Activated naive CD8-positive, alpha-beta T cell treated with anti-CD3 and anti-CD28 coated beads, Interleukin-2, amount 10 ng/mL, durations not matched to agents 7 days and 5 days (primary cell): ENCODE measurements around the gene TCERG1. TPM values are rescaled to one million over a fixed set of nuclear protein-coding genes. Genes with fewer than 3 reads are reported as not detected.

Experiments
- ATAC-seq: fragments of 150-1000 bp; cut with Tn5 transposase; one replicate; pipeline ENCODE4 v1.10.0; 2021; ENCODE audit warnings: low read depth, moderate library complexity
- POLR2A ChIA-PET: fragments of 350-600 bp; sonication (Branson Sonifier 250); formaldehyde crosslinking; loops from one replicate; lab custom pipeline; 2021; ENCODE audit warnings: antibody characterized with exemption; lab: Charles Lee
- DNase-seq: peaks from one replicate; pipeline ENCODE4 v3.0.0; 2021
- H3K27ac Mint-ChIP-seq: one replicate; pipeline ENCODE4 v1.8.0; 2022; ENCODE audit warnings: mild to moderate bottlenecking, mixed read lengths
- H3K27me3 Mint-ChIP-seq: one replicate; pipeline ENCODE4 v1.8.0; 2022; ENCODE audit warnings: mild to moderate bottlenecking, moderate library complexity, mixed read lengths
- H3K36me3 Mint-ChIP-seq: one replicate; pipeline ENCODE4 v1.8.0; 2021; ENCODE audit warnings: mild to moderate bottlenecking, mixed read lengths
- H3K4me1 Mint-ChIP-seq: one replicate; pipeline ENCODE4 v1.8.0; 2021; ENCODE audit warnings: mixed read lengths
- H3K4me3 Mint-ChIP-seq: one replicate; pipeline ENCODE4 v1.8.0; 2022; ENCODE audit warnings: mild to moderate bottlenecking, moderate library complexity, mixed read lengths
- H3K9me3 Mint-ChIP-seq: one replicate; pipeline ENCODE4 v1.8.0; 2021; ENCODE audit warnings: mixed read lengths
- total RNA-seq, 2 experiments: library from RNA; stranded (reverse); gene quantifications; one replicate each; pipeline ENCODE4 v1.2.3, GENCODE V29; 2021

Gene TCERG1
- total RNA-seq, result 10 to 100 TPM; 79.9 to 90.2 TPM

DNA sequence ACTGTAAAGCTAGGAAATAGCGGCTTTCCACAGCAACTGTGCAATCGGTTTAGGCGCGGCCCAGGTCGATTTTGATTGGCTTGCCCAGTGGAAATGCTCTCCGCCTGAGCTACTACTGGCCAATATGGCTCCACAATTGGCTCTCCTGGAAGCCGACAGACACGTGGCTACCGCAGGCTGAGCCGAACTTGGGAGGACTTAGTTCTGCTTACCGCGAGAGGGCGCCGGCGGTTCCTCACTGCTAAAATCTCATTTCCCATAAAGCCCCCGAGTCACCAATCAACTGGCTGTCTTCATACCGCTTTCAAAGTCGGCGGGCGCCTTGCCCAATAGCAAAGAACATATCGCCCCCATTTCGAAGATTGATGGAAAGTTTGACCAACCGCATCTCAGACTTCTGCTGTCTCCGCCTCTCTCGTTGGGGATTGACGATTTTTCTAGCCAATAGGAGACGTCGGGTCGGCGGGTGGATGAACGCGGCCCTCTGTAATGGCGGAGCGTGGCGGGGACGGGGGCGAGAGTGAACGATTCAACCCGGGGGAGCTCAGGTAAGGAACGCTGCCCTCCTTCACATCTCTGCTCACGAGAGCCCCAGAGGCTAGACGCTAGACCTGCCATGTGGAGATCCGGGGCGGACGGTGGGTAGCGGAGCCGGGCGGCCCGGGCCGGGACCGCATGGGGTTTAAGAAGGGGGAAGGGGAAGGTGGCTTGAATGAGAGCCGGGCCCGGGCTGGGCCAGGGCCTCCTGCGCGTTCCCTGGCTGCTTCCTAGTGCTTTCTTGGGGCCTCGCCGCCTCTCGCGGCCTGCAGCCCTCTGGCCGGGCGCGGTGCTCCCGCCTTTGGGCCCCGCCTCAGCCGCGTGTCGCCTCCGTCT lies at the start of gene TCERG1:
Gene TCERG1, plus strand, starts transcription at position 473 of the 873 bp plus-strand sequence. Its CDS starts 17 bp downstream, at position 490.
- H3K4me1 Mint-ChIP-seq, result peaks cover 25% of the 10 kb centered on the region
- POLR2A ChIA-PET, result interaction anchor here (1.0 kb wide), 1 partner anchor 265 kb away, joined by 3 read pairs; no protein-coding TSS in a partner anchor
- DNase-seq, result peak; percentile 94

DNA sequence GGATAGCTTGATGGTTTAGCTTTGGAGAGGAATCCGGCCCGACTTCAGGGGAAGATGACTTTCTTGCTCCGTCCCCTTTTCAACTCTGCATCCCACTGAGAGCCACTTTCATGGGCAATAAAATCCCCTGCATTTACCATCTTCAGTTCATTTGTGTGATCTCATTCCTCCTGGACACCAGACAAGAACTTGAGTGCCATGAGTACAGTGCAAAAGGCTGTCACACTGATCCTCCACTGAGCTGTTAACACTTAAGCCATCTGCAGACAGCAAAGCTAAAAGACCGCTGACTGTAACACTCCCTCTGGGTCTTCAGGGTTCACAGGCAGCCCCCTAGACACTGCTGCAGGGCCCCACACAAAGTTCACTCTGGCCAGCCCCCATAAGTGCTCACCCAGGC lies 48.3 kb upstream of the TCERG1 start:
- POLR2A ChIA-PET, result no interaction called here
- Mint-ChIP-seq H3K27me3 (peaks cover 28% of the 10 kb centered on the region), H3K4me1 (peaks cover 4% of the 10 kb centered on the region), H3K9me3 (no peaks in the 10 kb centered on the region), H3K36me3 (peaks cover 2% of the 10 kb centered on the region), H3K4me3 (no peak overlapping the region), H3K27ac (no peak overlapping the region)
- ATAC-seq (no peak), DNase-seq (no peak)

More for the DNA sequence above, at the start of gene TCERG1:
- peak; percentile 94 for ATAC-seq
- Mint-ChIP-seq H3K9me3 (no peaks in the 10 kb centered on the region), H3K4me3 (peak within 1 kb of the TSS; percentile 98), H3K27me3 (no peaks in the 10 kb centered on the region), H3K36me3 (peaks cover 5% of the 10 kb centered on the region), H3K27ac (peak within 1 kb of the TSS; percentile 99)

DNA sequence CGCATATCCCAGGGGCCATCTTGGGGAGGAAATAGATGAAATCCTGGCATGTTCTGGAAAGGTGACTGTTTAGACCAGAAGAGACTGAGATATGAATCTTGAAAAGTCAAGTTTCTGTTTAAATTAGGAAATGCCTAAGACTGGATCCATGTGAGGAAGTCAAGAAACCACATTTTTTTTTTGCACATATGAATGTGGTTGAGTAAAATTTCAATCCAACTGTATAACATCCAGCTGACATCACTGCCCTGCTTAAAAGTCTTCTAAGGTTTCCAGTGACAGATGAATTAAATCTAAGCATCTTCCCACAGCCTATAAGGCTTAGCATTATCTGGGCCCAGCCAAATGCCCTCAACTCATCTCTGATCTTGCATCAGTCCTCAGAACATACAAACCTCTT lies 47.7 kb upstream of the TCERG1 start:
- H3K27ac Mint-ChIP-seq, result no peak overlapping the region
- POLR2A ChIA-PET, result no interaction called here
- peaks cover 2% of the 10 kb centered on the region for H3K36me3 Mint-ChIP-seq
- no peaks in the 10 kb centered on the region for H3K9me3 Mint-ChIP-seq
- DNase-seq, result no peak
- no peak for ATAC-seq
- no peak overlapping the region for H3K4me3 Mint-ChIP-seq
- H3K27me3 Mint-ChIP-seq, result peaks cover 23% of the 10 kb centered on the region
- peaks cover 4% of the 10 kb centered on the region for H3K4me1 Mint-ChIP-seq

DNA sequence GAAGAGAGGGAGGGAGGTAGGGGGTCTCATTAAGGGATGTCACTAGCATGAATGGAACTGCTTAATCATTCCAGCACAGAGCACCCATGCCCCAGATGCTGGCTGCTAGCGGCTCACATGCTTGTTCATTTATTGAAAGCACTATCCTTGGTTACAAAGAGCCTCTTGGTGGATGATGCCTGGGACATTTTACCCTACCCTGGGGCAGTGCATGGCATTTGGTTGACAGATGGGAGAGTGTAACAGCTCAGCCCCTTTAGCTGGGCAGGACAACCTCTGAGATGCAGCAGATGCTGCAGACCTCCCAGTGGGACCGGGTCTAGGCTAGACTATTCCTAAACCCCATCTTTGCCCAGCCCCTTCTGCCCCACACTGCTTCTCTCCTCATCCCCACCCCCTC lies 46.9 kb upstream of the TCERG1 start:
- ATAC-seq (no peak), DNase-seq (no peak)
- peaks cover 22% of the 10 kb centered on the region for H3K27me3 Mint-ChIP-seq
- POLR2A ChIA-PET, result no interaction called here
- H3K4me3 Mint-ChIP-seq, result no peak overlapping the region
- no peaks in the 10 kb centered on the region for H3K9me3 Mint-ChIP-seq
- peaks cover 4% of the 10 kb centered on the region for H3K4me1 Mint-ChIP-seq
- no peak overlapping the region for H3K27ac Mint-ChIP-seq
- peaks cover 2% of the 10 kb centered on the region for H3K36me3 Mint-ChIP-seq

DNA sequence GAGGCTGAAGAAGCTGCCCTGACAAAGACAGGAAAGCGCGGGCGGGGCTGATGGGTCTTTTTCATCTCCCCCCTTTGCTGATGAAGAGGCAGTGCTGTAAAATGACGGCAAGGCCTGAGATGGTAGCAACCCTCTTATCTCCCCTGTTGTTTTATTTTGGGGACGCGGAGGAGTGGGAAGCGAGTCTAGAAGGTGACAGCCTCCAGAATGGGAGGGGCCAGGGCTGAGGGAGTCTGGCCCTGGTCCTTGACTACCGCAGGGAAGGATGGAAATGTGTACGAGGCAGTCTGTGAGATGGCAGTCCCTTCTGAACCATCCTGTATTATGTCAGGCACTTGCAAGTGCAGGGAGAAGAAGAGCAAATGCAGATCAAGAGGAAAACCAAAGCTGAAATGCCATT lies 46.1 kb upstream of the TCERG1 start:
- POLR2A ChIA-PET, result no interaction called here
- Mint-ChIP-seq H3K36me3 (peaks cover 2% of the 10 kb centered on the region), H3K4me1 (peaks cover 4% of the 10 kb centered on the region), H3K4me3 (no peak overlapping the region), H3K27me3 (peaks cover 23% of the 10 kb centered on the region), H3K9me3 (no peaks in the 10 kb centered on the region), H3K27ac (no peak overlapping the region)
- no peak for DNase-seq
- no peak for ATAC-seq

DNA sequence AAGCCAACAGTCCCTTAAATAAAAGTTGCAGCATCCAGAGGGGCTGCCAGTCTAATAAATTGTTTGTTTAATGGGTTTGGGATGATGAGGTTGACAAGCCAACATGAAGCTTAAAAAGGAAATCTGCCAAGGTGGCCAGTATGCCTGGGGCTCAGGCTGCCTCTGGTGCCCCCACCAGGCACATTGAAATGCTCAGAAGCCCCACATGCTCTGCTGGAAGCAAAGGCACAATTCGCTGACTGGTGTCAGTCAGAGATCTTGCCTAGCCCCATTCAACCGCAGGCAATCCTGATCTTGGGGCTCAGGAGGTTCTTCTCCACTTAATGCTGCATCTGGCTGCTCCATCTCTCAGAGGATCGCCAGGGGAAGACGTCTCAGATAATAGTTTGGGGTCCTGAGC lies 44.2 kb upstream of the TCERG1 start:
- Mint-ChIP-seq H3K27me3 (peaks cover 22% of the 10 kb centered on the region), H3K9me3 (no peaks in the 10 kb centered on the region)

DNA sequence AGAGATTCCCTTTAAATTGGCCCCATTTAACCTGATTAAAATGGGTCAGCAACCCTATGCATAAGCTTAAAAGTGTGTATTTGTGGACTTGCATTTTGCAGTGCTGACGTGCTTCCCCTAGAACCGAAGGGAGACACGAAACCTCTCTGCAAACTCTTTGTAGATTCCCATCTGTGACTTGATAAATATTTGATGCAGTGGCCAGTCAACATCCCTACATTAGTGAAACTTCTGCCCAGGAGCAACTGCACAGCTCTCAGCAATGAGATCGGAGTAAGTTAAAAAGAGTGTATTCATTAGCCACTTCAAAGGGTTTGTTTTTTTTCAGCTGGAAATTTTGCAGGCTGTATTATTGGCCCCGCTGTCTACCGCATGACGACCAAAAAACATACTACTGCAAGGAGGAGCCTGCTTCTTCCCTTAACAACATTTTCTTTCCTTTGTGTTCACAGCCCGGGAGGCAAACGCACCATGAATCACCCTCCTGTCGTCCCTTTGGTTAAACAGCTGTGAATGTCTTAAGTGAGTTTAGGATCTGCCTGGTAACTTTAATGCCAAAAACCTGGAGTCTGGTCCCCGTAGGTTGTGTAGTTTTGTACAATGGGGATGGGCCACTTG lies 38.0 kb upstream of the TCERG1 start:
- H3K4me1 Mint-ChIP-seq, result no peaks in the 10 kb centered on the region
- no peak overlapping the region for H3K27ac Mint-ChIP-seq
- H3K27me3 Mint-ChIP-seq, result peaks cover 9% of the 10 kb centered on the region
- ATAC-seq (no peak), DNase-seq (no peak)
- H3K9me3 Mint-ChIP-seq, result no peaks in the 10 kb centered on the region
- POLR2A ChIA-PET, result no interaction called here
- no peak overlapping the region for H3K4me3 Mint-ChIP-seq
- H3K36me3 Mint-ChIP-seq, result no peaks in the 10 kb centered on the region

More for the DNA sequence above, 44.2 kb upstream of the TCERG1 start:
- POLR2A ChIA-PET, result no interaction called here
- H3K4me1 Mint-ChIP-seq, result peaks cover 4% of the 10 kb centered on the region
- H3K4me3 Mint-ChIP-seq, result no peak overlapping the region
- peaks cover 2% of the 10 kb centered on the region for H3K36me3 Mint-ChIP-seq
- DNase-seq (no peak), ATAC-seq (no peak)
- H3K27ac Mint-ChIP-seq, result no peak overlapping the region

DNA sequence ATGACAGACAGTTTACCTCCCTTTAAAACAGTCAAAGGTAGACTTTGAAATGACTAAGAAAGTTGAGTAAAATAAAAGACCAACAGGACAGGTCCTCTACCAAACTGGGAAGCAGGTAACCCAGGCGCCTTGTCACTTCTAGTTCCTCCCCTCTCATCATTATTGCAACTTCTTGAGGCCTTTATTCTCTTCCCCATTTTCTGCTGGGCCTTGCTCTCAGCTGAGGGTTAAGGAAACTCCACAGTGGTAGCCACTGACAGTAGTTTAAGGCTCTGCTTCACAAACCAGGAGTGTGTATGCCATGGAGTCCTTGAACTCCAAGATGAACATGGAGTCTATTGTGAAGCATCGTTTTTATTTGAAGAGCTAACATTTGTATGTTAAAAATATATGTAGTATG lies 36.9 kb upstream of the TCERG1 start:
- Mint-ChIP-seq H3K27ac (no peak overlapping the region), H3K36me3 (no peaks in the 10 kb centered on the region), H3K9me3 (no peaks in the 10 kb centered on the region), H3K4me1 (no peaks in the 10 kb centered on the region), H3K27me3 (peaks cover 9% of the 10 kb centered on the region), H3K4me3 (no peak overlapping the region)
- DNase-seq (no peak), ATAC-seq (no peak)
- POLR2A ChIA-PET, result no interaction called here

DNA sequence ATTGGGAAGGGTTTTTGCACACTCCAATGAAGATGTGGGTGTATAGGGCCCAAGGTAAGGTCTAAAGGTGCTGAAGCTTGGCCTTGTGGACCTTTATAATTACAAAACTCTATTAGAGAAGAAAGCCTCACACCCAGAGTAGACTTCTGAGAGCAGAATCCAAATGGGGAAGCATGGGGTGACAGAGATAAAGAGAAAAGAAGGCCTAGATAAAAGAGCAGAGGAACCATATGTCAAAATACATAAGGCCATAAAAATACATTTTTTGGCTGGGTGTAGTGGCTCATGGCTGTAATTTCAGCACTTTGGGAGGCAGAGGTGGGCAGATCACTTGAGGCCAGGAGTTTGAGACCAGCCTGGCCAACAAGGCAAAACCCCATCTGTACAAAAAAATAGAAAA lies 27.4 kb upstream of the TCERG1 start:
- peaks cover 10% of the 10 kb centered on the region for H3K27me3 Mint-ChIP-seq

DNA sequence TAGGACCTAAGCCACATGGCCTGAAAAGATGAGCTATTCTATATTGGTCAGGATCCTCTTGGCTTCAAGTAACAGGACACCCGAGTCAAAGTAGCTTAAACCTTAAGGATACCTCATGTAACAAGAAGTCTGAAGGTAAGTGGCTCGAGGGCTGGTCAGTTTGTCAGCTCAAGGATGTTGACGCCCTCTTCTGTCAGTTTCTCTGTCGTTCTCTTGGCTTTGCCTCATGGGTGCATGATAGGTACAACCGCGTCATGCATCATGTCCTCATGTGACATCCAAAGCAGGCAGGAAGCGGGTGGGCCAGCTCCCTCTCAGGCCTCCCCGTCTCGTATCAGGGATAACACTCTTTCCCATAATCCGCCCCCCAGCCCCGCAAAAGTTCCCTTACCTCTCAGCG lies 22.1 kb upstream of the TCERG1 start:
- H3K27me3 Mint-ChIP-seq, result peaks cover 15% of the 10 kb centered on the region
- no peak overlapping the region for H3K27ac Mint-ChIP-seq
- DNase-seq (no peak), ATAC-seq (no peak)
- peaks cover 7% of the 10 kb centered on the region for H3K4me1 Mint-ChIP-seq
- H3K9me3 Mint-ChIP-seq, result no peaks in the 10 kb centered on the region
- H3K36me3 Mint-ChIP-seq, result no peaks in the 10 kb centered on the region
- POLR2A ChIA-PET, result no interaction called here
- H3K4me3 Mint-ChIP-seq, result no peak overlapping the region

More for the DNA sequence above, 27.4 kb upstream of the TCERG1 start:
- no peaks in the 10 kb centered on the region for H3K4me1 Mint-ChIP-seq
- POLR2A ChIA-PET, result no interaction called here
- no peaks in the 10 kb centered on the region for H3K36me3 Mint-ChIP-seq
- no peaks in the 10 kb centered on the region for H3K9me3 Mint-ChIP-seq
- H3K27ac Mint-ChIP-seq, result no peak overlapping the region
- no peak overlapping the region for H3K4me3 Mint-ChIP-seq
- DNase-seq (no peak), ATAC-seq (no peak)

DNA sequence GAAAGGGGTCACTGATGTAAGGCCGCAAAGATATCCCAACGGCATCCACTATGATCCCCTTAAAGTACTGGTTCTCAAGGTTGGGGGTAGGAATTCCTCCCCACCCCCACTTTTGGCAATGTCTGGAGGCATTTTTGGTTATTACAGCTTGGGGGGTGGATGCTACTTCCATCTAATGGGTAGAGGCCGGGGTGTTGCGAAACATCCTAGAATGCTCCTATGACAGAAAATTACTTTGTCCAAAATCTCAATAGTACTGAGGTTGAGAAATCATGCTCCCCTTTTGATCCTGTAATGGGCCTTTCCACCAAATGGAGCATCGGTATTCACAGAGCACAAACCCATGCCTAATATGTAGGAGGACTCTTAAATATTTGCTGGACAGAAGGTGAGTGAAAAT lies 20.8 kb upstream of the TCERG1 start:
- H3K27me3 Mint-ChIP-seq, result peaks cover 21% of the 10 kb centered on the region
- no peak overlapping the region for H3K4me3 Mint-ChIP-seq
- H3K36me3 Mint-ChIP-seq, result no peaks in the 10 kb centered on the region
- POLR2A ChIA-PET, result no interaction called here
- no peak overlapping the region for H3K27ac Mint-ChIP-seq
- ATAC-seq (no peak), DNase-seq (no peak)
- peaks cover 7% of the 10 kb centered on the region for H3K4me1 Mint-ChIP-seq
- no peaks in the 10 kb centered on the region for H3K9me3 Mint-ChIP-seq

DNA sequence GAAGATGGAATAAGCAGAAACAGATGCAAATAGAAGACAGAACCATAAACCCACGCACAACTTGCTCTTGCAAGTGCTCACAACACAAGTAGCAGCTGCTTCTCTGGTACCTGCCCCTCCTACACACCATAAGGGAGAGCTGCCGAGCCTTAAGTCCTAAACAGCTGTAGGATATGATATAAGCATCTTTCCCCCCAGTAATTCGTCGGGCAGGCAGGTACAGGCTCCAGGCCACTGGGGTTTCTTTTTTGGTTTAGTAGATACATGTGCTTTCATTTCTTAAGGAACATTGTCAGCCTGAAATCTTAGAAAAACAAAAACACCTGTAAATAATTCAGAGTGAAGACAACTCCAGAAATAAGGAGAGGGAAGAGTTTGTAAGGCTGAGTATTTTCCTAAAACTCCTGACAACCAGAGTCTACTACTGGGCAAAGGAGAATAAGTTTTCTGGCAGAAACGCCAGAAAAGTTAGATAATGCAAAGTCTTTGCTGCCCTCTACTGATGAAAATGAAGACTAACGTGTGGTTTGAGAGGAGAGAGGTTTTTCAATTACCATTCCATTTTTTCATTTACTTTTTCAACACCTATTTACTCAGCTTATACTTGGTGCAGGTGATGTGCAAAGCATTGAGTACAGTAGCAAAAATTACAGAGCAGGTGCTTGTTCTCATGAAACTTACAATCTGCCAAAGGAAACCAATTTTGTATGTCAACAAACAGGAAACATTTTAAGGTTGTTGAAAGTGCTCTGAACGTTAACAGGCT lies 20.1 kb upstream of the TCERG1 start:
- POLR2A ChIA-PET, result no interaction called here
- peaks cover 7% of the 10 kb centered on the region for H3K4me1 Mint-ChIP-seq
- H3K27ac Mint-ChIP-seq, result no peak overlapping the region
- ATAC-seq (peak; percentile 39), DNase-seq (no peak)
- H3K27me3 Mint-ChIP-seq, result peaks cover 22% of the 10 kb centered on the region
- no peak overlapping the region for H3K4me3 Mint-ChIP-seq
- no peaks in the 10 kb centered on the region for H3K9me3 Mint-ChIP-seq
- H3K36me3 Mint-ChIP-seq, result no peaks in the 10 kb centered on the region

DNA sequence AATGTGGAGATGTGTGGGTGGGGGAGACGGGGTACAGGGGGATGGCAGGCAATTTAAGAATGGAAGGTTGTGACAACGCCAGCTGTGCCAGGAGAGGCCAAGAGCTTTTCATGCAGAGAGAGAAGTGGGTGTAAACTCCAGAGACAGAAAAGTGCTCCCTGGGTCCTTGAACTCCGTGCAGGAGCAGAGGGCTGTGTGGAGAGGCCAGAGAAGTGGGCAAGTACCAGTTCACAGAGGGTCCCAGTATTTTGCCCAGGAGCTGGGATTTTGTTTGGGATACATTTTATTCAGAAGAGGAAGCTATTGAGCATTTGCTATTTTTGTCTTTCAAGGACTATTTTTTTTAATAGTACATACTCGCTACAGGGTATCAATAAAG lies 19.5 kb upstream of the TCERG1 start:
- H3K36me3 Mint-ChIP-seq, result no peaks in the 10 kb centered on the region
- H3K9me3 Mint-ChIP-seq, result no peaks in the 10 kb centered on the region
- H3K27me3 Mint-ChIP-seq, result peaks cover 22% of the 10 kb centered on the region
- POLR2A ChIA-PET, result no interaction called here
- H3K27ac Mint-ChIP-seq, result no peak overlapping the region
- no peak overlapping the region for H3K4me3 Mint-ChIP-seq
- ATAC-seq, result no peak
- no peak for DNase-seq
- H3K4me1 Mint-ChIP-seq, result peaks cover 7% of the 10 kb centered on the region
